ENCODE results near the gene CDC20.

CDC20 gene

DNA sequence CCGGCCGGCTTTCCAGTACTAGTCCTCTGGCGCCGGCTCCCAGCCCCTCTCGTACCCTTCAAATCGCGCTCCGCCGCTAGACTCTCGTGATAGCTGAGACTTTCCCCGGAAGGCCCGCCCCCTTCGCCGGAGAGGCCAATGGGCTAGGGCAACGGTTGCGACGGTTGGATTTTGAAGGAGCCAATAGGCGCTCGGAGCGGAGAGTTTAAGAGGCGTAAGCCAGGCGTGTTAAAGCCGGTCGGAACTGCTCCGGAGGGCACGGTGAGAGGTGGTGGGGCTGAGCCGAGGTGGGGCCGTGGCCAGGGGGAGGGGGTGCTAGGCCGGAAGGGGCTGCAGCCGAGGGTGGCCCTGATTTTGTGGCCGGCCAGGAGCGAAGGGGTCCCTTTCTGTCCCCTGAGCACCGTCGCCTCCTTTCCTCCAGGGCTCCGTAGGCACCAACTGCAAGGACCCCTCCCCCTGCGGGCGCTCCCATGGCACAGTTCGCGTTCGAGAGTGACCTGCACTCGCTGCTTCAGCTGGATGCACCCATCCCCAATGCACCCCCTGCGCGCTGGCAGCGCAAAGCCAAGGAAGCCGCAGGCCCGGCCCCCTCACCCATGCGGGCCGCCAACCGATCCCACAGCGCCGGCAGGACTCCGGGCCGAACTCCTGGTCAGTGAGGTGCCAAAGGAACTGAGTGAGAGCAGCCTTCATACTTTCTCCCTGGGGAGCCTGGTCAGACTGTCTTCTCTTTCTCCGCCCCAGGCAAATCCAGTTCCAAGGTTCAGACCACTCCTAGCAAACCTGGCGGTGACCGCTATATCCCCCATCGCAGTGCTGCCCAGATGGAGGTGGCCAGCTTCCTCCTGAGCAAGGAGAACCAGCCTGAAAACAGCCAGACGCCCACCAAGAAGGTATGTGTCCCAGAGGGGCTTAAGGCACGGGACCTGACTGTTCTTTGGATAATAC lies at the start of gene CDC20:
Gene CDC20, plus strand, starts transcription at position 236 of the 948 bp plus-strand sequence. Its CDS starts 235 bp downstream, at position 471.
- peak; percentile 93 for DNase-seq (ENCODE audit: low spot score)

DNA sequence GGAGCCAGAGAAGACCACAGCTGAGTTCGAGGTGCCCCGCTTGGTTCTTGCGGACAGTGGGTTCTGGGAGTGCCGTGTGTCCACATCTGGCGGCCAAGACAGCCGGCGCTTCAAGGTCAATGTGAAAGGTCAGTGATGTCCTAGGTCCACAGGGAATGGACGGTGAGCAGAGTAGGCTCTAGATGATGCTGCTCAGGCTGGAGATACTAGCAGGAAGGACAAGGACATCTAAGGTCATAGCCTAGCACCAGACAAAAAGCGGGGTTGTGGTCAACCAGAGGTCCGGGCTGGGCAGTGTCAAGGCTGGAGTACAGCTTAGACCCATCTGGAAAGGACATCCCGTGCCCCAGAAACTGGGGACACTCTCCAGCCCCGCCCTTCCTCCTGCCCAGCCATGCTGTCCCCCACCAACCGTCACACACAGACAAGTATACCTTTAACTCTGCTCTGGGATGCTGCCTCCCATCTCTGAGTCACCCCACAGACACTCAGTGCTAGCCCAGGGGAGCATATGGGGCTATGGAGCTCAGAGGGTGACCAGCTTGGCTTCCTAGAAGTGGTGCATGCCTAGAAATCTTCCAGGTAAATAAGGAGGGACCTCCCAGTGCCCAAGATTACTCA lies 49.3 kb upstream of the CDC20 start:
- DNase-seq (ENCODE audit: low spot score): no peak

DNA sequence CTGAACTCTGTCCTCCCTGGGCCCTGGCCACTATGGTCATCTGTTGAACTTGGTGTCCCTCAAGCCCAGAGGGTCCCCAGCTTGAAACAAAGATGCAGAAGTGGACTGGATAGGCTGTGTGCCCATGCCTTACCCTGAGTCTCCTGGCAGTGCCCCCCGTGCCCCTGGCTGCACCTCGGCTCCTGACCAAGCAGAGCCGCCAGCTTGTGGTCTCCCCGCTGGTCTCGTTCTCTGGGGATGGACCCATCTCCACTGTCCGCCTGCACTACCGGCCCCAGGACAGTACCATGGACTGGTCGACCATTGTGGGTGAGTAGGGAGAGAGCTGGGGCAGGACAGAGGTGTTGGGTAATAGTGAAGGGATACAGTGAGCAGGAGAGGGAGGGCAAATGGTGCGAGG lies 47.3 kb upstream of the CDC20 start:
- DNase-seq (ENCODE audit: low spot score): no peak

DNA sequence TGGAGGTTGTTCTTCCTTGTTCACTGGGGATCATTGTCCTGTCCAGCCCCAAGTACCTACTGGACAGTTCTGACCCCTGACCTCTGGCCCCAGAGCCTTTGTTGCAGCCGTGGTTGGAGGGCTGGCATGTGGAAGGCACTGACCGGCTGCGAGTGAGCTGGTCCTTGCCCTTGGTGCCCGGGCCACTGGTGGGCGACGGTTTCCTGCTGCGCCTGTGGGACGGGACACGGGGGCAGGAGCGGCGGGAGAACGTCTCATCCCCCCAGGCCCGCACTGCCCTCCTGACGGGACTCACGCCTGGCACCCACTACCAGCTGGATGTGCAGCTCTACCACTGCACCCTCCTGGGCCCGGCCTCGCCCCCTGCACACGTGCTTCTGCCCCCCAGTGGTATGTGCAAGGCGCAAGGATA lies 46.6 kb upstream of the CDC20 start:
- DNase-seq (ENCODE audit: low spot score): no peak

DNA sequence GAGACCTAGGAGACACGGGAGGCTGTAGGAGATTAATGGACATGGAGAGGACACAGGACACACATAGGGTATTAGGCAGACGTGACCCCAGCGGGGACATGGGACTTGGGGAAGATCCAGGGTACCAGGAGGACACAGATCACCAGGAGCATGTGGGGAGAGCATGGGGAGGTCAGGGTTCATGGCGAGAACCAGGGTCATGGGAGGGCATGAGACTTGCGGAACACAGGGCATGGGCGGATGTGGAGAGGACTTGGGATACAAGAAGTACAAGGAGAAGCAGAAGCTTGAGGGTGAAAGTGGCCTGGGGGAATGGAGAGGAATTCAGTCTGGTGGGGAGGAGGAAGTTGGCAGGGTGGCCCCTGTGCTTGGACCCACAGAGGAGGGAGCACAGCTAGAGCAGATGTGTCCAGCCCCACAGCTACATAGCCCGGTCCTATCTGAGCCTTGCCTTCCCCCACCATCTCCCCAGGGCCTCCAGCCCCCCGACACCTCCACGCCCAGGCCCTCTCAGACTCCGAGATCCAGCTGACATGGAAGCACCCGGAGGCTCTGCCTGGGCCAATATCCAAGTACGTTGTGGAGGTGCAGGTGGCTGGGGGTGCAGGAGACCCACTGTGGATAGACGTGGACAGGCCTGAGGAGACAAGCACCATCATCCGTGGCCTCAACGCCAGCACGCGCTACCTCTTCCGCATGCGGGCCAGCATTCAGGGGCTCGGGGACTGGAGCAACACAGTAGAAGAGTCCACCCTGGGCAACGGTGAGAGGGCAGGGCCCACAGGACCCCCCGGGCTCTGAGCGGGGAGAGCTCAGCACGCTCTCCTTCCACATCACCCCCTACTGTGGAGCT lies 45.9 kb upstream of the CDC20 start:
- no peak for DNase-seq (ENCODE audit: low spot score)

DNA sequence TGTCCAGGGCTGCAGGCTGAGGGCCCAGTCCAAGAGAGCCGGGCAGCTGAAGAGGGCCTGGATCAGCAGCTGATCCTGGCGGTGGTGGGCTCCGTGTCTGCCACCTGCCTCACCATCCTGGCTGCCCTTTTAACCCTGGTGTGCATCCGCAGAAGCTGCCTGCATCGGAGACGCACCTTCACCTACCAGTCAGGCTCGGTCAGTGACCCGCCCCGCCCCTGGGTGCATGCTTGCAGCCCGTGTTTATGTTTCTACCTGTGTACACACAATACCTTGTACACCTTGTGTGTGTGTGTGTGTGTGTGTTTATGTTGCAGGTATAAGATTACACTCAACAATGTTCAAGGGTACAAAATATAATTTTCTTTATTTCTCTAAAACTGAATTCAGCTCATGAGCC lies 45.0 kb upstream of the CDC20 start:
- DNase-seq (ENCODE audit: low spot score): no peak

DNA sequence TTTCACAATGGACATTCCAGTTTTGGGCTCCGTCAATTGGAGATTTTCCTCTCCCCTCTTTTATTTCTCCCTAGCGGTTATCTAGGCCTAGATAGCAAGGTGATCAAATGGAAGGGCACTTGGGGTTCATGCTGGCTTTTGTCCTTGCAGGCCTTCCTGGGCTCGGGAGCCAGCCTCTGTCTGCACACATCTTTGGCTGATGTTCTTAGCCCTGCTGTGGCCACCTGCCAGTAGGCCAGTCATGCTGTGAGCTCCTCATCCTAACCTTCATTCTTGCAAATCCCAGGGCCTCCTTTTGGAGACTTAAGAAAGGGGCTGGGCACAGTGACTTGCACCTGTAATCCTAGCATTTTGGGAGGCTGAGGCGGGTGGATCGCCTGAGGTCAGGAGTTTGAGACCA lies 44.5 kb upstream of the CDC20 start:
- no peak for DNase-seq (ENCODE audit: low spot score)

DNA sequence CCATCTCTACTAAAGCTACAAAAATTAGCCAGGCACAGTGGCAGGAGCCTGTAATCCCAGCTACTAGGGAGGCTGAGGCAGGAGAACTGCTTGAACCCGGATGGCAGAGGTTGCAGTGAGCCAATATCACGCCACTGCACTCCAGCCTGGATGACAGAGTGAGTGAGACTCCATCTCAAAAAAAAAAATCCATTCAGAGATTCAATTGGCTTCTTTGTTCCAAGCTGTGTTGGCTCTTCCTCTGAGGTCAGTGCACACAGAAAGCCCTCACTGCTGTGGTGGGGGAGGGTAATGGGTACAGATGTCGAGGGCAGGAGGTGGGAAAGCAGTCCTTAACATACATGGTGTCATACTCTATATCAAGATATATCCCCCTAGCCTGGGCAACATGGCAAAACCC lies 43.3 kb upstream of the CDC20 start:
- no peak for DNase-seq (ENCODE audit: low spot score)

DNA sequence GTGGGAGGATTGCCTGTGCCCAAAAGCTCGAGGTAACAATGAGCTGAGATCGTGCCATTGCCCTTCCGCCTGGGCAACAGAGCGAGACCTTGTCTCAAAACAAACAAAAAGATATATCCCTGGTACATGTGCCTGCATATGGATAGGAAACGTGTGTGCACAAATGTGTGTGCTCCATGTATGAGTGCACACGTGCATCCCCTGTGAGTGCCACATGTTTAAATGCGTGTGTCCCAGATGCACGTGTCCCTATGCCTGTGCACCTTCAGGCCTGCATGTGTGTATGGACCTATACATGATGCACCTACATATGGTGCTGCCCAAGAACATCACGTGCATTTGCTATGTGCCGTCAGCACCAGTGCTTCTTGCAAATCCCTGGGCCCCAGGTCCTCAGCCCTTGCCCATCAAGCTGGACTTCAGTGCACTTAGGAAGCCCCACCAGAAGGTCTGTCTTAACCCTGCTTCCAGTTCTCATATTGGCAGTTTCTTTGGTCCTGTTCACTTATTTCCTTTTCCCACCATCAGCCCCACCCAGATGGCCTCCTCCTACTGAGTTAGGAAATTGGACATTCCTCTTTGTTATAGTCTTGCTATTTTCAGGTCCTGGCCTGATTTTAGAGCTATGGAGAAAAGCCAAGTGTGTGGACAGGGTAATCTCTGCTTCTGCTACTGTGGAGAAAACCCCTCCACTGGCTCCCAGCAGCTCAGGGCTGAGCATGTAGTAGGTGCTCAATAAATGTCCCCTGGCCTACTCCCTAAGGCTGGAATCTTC lies 42.6 kb upstream of the CDC20 start:
- DNase-seq (ENCODE audit: low spot score): no peak

DNA sequence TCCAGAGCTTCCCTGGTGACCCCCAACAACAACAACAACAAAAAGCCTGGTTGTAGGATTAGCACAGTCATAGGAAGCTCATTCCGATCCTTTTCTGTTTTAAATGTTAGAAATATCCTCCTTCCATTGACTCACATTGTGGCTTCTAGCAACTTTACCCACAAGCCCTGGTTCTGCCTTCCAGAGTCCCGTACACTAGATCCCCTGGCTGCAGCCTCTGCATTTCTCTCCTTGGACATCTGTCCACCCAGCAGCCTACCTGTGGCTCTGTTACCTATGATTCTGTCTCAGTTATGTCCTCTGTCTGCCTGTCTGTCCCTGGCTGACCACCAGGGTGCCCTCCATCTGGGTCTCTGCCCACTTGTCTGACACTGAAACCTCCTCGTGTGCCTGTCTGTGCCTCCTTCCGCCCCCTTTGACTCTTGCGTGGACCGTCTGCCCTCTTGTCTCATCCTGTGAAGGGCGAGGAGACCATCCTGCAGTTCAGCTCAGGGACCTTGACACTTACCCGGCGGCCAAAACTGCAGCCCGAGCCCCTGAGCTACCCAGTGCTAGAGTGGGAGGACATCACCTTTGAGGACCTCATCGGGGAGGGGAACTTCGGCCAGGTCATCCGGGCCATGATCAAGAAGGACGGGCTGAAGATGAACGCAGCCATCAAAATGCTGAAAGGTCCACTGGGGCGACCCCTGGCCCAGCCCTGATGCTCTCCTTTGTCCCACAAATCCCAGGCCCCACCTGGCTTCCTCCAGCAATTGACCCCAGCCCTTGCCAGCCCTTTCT lies 41.9 kb upstream of the CDC20 start:
- no peak for DNase-seq (ENCODE audit: low spot score)

DNA sequence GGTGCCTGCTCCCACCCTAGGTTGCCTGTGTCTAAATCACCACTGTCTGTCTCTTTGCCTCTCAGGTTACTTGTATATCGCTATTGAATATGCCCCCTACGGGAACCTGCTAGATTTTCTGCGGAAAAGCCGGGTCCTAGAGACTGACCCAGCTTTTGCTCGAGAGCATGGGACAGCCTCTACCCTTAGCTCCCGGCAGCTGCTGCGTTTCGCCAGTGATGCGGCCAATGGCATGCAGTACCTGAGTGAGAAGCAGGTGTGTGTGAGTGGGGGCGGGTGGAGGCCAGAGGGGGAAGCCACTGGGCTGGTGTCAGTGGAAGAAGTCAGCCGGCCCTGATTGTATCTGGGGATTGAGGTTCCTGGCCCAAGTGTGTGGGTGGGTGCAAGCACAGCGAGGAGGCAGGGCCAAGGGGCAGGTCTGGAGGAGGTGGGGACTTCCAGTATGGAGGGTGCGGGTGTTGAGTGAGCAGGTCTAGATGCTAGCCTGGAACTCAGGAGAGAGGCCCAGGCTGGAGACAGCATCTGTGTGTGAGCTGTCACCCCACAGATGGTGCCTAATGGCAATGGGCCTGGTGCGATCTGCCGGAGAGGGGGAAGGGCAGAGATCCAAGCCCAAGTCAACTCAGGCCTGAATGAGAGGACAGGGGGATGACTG lies 40.8 kb upstream of the CDC20 start:
- DNase-seq (ENCODE audit: low spot score): no peak

DNA sequence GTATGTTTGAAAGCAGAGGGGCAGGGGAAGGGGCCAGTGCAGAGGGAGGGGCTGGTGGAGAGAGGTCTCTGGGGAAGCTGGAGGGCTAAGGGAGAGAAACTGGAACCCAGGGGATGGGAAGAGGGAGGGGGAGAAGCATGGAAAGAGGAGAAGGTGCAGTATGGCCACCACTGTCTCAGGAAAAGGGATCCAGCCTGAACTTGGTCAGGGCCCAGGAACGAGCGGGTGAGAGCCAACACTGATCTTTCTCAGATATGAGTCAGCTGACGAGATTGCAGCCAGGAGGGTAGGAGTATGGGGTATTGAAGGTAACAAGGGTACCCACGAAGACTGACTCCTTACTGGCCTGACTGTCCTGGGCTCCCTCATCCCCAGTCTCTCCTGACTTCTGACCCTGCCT lies 40.0 kb upstream of the CDC20 start:
- no peak for DNase-seq (ENCODE audit: low spot score)

DNA sequence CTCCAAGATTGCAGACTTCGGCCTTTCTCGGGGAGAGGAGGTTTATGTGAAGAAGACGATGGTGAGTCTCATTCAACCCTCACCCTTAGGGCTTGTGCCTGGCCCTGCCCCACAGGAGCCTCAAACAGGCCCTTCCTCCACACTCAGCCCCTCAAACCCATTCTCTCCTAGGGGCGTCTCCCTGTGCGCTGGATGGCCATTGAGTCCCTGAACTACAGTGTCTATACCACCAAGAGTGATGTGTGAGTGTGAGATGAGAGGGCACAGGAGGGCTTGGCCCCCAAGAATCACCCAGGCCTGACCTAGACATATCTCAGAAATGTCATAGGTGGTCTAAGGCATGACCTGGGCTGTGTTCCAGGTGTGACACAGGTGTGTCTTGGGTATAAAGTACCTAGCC lies 39.5 kb upstream of the CDC20 start:
- no peak for DNase-seq (ENCODE audit: low spot score)

DNA sequence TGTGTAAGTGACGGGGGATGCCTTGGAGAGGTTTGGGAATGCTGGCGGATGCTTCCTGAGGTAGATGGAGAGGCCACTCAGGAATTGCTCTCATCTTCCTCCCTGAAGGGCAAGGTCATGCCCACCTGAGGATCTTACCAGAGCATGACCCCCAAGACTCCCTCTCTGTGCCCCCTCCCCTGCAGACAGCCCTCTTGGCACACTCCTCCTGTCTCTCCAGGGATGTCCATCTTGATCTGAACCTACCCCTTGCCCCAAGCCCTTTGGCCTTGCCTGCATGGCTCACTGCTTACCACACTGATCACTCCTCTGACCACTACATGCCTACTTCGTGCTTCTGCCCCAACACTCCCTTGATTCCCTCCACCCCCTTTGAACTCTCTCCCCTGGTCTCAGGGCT lies 39.0 kb upstream of the CDC20 start:
- DNase-seq (ENCODE audit: low spot score): no peak

DNA sequence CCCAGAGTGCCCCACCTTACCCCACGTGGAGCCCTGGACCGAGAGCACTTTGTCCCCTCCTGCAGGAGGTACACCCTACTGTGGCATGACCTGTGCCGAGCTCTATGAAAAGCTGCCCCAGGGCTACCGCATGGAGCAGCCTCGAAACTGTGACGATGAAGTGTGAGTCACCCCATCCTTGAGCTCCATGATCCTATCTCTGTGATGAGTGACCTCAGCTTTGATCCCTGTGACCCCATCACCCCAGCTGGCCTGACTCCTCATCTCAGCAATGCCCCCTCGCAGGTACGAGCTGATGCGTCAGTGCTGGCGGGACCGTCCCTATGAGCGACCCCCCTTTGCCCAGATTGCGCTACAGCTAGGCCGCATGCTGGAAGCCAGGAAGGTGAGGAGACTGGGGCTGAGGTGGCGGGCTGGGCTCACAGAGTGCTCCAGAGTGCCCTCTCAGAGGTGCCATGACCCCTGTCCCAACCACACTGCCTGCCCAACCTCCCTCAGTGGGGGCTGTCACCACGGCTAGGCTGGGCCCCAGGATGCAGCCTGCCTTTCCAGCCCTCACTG lies 37.4 kb upstream of the CDC20 start:
- DNase-seq (ENCODE audit: low spot score): no peak

DNA sequence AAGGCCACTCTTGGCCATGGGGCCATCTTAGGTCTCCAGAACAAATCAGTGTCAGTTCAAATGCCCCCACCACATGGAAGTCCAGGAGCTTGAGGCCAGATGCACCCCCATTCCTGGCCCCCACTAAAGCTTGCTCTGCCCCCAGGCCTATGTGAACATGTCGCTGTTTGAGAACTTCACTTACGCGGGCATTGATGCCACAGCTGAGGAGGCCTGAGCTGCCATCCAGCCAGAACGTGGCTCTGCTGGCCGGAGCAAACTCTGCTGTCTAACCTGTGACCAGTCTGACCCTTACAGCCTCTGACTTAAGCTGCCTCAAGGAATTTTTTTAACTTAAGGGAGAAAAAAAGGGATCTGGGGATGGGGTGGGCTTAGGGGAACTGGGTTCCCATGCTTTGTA lies 36.3 kb upstream of the CDC20 start:
- no peak for DNase-seq (ENCODE audit: low spot score)

DNA sequence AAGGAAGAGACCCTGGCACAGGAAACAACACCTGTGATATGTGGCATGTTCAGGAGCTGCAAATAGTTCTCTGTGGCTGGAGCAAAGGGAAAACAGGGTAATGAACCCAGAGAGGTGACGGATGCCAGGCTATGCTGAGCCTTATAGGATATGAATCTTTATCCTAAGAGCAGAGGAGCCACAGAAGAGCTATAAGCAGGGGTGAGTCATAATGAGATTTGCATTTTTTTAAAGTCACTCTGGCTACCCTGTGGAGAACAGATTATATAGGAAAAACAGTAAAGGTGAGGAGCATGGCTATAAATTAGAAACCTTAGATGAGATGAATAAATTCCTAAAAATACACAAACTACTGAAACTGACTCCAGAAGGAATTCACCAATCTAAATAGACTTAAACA lies 34.0 kb upstream of the CDC20 start:
- no peak for DNase-seq (ENCODE audit: low spot score)

DNA sequence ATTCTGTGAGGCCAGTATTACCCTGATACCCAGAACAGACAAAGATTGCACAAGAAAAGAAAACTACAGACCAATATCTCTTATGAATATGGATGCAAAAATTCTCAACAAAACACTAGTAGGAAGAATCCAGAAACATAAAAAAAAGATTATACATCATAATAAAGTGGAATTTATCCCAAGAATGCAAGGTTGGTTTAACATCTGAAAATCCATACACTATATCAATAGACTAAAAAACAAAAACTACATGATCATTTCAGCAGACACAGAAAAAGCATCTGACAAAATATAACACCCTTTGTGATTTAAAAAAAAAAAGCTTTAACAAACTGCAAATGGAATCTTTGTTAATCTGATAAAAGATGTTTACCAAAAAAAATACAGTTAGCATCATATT lies 33.4 kb upstream of the CDC20 start:
- DNase-seq (ENCODE audit: low spot score): no peak

DNA sequence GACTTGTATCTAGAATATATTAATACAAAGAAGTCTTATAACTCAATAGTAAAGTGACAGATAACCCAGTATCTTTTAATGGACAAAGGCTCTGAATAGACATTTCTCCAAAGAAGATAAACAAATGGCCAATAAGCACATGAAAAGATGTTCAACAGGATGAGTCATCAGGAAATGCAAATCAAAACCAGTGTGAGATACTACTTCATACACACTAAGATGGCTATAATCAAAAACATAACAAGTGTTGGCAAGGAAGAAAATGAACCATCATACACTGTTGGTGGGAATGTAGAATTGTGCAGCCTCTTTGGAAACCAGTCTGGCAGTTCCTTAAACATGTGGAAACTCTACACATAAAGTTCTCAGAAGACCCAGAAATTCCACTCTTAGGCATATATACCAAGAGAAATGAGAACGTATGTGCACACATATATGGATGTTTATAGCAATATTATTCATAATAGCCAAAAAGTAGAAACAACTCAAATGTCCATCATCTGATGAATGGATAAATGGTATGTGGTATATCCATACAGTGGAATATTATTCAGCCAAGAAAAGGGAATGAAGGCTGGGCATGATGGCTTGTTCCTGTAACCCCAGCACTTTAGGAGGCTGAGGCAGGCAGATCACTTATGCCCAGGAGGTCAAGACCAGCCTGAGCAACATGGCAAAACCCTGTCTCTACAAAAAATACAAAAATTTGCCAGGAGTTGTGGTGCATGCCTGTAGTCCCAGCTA lies 31.1 kb upstream of the CDC20 start:
- no peak for DNase-seq (ENCODE audit: low spot score)
